ENCODE data around the gene STX10.
A peak's percentile ranks its signal among the peaks of the same experiment; 100 is the strongest.
"Not testable (repeated sequence)": the region's sequence is repeated elsewhere in the genome, so short reads cannot be mapped to it uniquely, and the experiment has no call there.

Gene STX10, protein sequence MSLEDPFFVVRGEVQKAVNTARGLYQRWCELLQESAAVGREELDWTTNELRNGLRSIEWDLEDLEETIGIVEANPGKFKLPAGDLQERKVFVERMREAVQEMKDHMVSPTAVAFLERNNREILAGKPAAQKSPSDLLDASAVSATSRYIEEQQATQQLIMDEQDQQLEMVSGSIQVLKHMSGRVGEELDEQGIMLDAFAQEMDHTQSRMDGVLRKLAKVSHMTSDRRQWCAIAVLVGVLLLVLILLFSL

DNA sequence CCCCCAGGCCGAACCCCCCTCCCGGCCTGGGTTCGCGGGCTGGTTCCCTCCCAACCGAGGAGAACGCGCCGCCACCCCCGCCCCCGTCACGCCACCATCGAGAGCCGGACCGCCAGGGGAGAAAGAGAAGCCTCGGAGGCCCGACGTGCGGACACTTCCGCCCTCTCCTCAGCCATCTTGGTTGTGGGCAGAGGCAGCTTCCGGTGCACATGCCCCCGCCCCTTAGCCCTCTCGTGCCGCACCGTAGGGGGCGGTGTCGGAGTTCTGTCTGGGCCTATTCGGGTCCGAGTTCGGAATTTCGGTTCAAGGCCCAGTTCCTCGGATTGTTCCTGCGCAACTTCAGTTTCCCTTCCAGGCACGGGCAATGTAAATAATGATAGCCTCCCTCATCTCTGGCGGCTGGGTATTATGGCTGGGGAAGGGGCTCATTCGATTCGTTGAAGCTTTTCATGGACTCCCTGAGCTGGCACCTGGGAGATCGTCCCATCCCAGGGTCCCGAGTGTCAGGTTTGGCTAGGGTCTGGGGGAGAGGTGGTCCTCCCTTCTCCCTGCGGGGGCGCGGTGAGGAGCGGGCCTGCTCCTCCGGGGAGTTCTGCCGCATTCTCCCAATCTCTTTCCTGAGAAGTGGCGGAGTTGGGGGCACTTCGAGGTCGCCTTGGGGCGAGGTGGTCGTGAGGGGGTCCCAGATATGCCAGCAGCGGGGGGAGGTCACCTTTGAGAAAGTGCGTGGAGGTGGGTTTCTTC is at the start of gene STX10, which contains the start of gene IER2:
STX10 (minus strand) TSS at position 189 of the 744 bp plus-strand sequence. CDS start 202 bp downstream, outside the sequence.
IER2 (plus strand) TSS at position 225 of the 744 bp plus-strand sequence. CDS start 2,776 bp downstream, outside the sequence.
- DNase-seq, result peak; percentile 95

DNA sequence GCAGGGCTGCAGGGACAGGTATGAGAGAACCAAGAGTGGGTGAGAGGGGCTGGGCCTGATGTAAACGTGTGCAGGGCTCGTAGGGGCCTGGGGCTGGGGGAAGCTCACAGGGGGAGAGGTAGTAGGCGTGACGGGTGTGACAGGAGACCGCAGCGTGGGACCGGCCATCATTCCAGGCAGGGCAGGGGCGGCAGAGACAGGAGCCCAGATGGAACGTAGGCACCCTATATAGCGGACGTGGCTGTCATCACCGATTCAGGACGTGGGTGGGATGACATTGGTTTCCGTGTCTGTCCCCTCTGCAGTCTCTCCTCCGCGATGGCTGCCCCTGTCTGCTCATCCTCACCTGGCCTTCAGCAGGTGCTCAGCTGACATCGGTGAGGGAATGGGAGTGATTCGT is 48.5 kb upstream of the STX10 start:
- DNase-seq, result no peak

DNA sequence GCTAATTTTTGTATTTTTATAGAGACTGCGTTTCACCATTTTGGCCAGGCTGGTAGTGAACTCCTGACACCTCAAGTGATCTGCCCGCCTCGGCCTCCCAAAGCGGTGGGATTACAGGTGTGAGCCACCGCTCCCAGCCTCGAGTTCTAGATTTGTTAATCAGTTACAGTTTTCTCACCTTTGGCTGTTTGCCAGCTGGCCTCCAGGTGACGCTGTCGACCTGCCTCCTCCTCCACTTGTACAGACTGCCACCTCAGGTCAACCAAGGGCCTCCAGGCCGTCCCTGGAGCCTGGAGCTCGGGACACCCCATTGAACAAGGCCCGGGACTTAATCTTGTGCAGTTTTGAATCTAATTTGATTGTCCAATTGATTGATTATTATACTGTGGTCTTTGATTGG is 45.5 kb upstream of the STX10 start:
- peak; percentile 78 for DNase-seq

DNA sequence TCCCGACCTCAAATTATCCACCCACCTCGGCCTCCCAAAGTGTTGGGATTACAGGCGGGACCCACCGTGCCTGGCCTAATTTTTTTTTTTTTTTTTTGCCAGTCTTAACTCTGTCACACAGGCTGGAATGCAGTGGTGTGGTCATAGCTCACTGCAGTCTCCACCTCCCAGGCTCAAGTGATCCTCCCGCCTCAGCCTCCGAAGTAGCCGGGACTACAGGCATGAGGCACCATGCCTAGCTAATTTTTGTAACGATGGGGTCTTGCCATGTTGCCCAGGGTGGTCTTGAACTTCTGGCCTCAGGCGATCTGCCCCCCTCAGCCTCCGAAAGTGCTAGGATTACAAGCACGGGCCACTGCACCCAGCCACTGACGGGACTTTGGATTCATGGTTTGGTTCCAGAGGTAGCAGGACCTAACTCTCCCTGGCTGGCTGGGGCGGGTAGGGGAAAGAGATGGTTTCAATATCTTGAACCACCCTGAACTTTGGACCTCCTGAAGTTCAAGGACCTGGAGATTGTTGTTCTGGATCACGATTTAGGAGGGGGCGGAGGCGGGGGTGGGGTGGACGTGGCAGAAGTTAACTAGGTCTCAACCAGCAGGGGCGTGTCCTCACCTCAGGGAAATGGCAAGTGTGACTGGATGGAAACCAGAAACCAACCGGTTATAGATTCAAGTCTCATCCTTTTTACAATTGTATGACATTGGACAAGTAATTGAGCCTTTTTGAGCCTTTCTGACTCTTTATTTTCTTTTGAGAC is 40.8 kb upstream of the STX10 start:
- DNase-seq, result no peak

DNA sequence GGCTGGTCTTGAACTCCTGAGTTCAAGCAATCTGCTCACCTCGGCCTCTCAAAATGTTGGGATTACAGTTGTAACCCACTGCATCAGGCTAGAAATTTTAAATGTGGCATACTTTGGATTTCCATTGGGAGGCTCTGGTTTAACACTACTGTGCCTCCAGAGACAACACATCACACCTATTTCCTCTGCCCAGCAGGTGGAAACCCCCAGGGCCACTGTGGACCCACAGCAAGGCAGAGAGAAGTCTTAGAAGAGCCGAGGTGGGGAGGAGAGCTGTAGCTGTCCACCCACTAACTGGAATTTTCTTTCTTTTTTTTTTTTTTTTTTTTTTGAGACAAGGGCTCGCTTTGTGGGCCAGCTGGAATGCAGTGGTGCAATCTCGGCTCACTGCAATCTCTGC is 39.4 kb upstream of the STX10 start:
- no peak for DNase-seq

DNA sequence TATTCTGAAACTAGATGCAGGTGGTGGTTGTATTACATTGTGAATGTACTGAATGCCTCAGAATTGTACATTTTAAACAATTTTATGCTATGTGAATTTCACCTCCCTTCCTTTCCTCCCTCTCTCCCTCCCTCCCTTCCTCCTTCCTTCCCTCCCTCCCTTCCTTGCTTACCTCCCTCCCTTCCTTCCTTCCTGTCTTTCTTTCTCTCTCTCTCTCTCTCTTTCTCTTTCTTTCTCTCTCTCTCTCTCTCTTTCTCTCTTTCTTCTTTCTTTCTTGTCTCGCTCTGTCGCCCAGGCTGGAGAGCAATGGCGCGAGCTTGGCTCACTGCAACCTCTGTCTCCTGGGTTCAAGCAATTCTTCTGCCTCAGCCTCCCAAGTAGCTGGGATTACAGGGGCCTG is 37.2 kb upstream of the STX10 start:
- DNase-seq, result no peak

DNA sequence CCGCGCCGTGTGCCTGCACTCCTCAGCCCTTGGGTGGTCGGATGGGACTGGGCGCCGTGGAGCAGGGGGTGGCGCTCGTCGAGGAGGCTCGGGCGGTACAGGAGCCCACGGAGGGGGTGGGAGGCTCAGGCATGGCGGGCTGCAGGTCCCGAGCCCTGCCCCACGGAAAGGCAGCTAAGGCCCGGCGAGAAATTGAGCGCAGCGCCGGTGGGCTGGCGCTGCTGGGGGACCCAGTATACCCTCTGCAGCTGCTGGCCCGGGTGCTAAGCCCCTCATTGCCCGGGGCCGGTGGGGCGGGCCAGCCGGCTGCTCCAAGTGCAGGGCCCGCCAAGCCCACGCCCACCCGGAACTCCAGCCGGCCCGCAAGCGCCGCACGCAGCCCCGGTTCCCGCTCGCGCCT is 36.5 kb upstream of the STX10 start:
- DNase-seq, result not testable (repeated sequence)

DNA sequence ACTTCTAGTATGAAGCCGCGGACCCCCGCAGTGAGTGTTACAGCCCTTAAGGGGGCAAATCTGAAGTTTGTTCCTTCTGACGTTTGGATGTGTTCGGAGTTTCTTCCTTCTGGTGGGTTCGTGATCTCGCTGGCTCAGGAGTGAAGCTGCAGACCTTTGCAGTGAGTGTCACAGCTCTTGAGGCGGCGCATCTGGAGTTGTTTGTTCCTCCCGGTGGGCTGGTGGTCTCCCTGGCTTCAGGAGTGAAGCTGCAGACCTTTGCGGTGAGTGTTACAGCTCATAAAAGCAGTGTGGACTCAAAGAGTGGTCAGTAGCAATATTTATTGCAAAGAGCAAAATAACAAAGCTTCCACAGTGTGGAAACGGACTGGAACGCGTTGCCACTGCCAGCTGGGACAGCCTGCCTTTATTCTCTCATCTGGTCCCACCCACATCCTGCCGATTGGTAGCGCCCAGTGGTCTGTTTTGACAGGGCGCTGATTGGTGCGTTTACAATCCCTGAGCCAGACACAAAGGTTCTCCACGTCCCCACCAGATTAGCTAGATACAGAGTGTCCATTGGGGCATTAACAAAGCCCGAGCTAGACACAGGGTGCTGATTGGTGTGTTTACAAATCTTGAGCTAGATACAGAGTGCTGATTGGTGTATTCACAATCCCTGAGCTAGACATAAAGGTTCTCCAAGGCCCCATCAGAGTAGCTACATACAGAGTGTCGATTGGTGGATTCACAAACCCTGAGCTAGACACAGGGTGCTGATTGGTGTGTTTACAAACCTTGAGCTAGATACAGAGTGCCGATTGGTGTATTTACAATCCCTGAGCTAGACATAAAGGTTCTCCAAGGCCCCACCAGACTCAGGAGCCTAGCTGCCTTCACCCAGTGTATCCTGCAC is 35.8 kb upstream of the STX10 start:
- DNase-seq, result not testable (repeated sequence)

DNA sequence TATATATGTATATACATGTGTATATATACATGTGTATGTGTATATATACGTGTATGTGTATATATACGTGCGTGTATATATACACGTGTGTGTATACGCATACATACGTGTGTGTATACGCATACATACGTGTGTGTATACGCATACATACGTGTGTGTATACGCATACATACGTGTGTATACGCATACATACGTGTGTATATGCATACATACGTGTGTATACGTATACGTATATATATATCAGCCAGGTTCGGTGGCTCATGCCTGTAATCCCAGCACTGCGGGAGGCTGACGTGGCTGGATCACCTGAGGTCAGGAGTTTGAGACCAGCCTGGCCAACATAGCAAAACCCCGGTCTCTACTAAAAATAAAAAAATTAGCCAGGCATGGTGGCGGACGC is 34.8 kb upstream of the STX10 start:
- DNase-seq, result not testable (repeated sequence)

DNA sequence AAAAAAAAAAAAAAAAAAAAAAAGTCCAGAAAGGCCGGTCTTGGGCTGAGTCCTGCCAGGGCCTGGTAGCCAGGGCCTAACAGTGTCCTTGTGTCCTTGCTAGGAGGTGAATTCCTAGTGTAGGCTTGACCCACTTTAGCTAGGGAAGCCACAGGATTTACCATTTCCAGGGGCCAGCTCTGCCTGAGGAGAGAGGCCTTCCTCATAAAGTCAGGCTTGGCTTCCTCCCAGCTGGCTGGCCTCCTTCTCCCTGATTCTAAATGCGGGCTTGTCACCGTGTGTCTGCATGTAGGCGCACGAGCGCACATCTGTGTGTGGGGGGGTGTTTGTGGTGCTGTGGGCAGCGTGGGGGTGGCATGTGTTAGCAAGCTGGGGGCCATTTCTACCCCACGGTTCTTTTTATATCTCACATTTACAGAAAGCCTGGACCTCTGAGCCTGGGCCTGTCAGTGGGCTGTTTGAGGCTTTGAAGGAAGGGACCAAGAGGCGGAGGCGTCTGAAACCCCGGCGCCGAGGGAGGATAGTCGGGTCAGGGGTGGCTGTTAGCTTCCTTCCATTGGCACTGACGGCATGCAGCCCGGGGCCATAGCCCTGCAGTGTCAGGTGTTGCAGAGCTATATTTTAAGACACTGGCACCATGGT is 31.7 kb upstream of the STX10 start:
- peak; percentile 51 for DNase-seq

DNA sequence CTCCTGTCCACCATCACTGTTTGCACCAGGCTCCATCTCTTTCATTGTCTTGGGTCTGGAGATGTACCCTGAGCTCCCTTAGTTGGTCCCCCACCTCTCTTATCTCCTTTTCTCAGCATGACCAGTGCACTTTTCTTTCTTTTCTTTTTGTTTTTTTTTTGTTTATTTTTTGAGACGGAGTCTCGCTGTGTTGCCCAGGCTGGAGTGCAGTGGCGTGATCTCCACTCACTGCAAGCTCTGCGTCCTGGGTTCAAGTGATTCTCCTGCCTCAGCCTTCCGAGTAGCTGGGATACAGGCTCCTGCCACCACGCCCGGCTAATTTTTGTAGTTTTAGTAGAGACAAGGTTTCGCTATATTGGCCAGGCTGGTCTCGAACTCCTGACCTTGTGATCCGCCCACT is 28.1 kb upstream of the STX10 start:
- DNase-seq, result not testable (repeated sequence)

DNA sequence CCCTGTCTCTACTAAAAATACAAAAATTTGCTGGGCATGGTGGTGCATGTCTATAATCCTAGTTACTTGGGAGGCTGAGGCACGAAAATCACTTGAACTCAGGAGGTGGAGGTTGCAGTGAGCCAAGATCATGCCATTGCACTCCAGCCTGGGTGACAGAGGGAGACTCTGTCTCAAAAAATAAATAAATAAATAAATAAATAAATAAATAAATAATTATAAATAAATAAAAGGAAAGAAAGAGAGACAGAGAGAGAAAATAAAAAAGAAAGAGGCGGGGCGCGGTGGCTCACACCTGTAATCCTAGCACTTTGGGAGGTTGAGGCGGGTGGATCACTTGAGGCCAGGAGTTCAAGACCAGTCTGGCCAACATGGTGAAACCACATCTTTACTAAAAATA is 27.4 kb upstream of the STX10 start:
- not testable (repeated sequence) for DNase-seq

DNA sequence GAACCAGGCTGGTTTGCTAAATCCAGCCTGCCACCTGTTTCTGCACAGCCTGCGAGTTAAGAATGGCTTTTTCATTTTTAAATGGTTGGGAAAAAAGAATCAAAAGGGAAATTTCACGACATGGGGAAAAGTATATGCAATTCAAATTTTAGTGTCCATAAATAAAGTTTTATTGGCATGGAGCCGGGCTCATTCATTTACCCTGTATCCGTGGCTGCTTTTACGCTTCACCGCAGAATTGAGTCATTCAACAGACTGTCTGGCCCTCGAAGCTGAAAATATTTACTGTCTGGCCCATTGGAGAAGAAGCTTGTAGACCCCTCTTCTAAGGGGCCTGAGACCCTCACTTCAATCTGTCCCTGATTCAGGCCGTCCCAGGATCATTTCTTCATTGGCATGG is 26.2 kb upstream of the STX10 start:
- DNase-seq, result no peak

DNA sequence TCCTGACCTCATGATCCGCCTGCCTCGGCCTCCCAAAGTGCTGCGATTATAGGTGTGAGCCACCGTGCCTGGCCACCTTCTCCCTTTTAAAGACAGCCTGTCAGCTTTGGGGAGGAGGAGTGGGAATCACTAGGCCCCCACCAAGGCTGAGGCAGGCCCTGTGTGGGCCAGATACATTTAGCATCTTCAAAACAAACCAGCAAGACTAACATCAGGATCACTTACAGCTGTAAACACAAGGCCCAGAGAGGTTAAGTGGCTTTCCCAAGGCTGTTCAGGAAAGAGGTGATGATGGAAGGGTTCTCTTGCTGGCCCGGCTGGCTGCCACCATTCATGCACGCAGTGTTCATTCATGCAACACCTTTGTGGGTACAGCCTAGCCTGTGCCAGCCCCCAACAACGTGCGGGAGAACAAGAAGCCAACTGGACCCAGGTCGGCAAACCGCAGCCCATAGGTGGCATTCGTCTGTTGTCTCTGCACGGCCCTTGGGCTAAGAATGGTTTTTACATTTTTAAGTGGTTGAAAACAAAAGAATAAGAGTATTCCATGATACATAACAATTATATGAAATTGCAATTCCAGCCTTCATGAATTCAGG is 23.1 kb upstream of the STX10 start:
- no peak for DNase-seq

DNA sequence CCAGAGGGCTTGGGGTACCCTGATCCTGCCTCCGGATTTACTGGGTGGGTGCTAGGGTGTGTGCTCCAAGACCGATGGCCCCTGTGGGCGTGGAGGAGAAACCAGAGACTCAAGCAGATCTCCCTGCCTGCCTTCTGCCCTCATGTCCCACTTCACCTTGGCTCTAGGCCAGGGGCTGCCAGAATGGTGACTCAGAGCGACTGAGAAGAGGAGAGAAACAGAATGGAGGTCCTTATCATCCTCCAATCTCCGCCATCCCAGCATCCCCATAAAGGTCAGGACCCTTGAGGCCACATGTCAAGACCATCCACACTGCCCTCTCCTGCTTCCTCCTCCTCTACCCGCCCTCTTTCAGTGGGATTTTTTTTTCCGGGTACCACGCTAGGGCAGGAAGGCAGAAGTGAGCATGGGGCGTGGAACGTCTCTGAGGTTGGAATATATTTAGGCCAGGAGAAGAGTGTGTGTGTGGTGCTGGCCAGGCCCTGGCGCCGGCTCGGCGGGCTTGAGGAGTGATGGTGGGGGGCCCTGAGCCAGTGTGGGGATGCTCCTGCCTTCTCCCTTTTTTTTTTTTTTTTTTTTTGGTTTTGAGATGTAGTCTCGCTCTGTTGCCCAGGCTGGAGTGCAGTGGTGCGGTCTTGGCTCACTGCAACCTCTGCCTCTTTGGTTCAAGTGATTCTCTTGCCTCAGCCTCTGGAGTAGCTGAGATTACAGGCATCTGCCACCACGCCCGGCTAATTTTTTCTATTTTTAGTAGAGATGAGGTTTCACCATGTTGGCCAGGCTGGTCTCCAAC is 22.4 kb upstream of the STX10 start:
- DNase-seq, result peak; percentile 79

DNA sequence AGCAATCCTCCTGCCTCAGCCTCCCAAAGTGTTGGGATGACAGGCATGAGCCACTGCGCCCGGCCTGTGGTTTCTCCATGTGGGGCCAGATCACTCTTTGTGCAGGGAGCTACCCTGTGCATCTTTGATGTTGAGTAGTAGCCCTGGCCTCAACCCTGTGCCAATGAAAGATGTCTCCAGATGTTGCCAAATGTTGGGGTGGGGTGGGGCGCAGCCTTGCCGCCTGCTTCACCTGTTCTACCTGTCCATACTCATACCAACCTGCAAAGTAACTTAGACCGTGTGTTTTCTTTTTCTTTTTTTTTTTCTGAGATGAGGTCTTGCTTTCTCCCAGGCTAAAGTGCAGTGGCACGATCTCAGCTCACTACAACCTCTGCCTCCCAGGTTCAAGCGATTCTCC is 21.0 kb upstream of the STX10 start:
- DNase-seq, result no peak

DNA sequence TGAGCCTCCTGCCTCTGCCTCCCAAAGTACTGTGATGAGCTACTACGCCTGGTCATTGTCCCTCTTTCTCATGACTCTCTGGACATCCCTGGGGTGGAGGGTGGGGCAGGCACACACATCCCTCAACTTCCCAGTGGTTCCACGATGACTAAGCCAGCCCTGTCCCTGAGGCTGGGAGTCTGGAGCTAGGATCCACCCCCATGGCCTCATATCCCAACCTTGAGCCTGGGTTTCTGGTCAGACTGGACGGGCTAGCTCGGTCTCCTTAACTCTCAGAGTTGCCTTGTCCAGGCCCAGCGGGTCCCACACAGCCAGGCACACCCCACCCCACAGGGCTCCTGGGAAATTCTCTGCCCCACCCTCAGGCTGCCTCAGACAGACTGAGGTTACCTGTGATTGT is 19.6 kb upstream of the STX10 start:
- no peak for DNase-seq

DNA sequence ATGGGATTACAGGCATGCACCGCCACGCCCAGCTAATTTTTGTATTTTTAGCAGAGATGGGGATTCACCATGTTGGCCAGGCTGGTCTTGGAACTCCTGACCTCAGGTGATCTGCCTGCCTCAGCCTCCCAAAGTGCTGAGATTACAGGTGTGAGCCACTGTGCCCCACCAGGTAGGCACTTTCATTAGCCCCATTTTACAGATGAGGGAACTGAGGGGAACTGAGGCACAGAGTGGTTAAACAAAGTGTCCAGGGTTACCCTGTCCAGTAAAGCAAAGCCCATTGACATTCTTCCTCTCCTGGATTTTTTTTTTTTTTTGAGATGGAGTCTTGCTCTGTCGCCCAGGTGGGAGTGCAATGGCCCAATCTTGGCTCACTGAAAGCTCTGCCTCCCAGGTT is 16.0 kb upstream of the STX10 start:
- DNase-seq, result not testable (repeated sequence)

DNA sequence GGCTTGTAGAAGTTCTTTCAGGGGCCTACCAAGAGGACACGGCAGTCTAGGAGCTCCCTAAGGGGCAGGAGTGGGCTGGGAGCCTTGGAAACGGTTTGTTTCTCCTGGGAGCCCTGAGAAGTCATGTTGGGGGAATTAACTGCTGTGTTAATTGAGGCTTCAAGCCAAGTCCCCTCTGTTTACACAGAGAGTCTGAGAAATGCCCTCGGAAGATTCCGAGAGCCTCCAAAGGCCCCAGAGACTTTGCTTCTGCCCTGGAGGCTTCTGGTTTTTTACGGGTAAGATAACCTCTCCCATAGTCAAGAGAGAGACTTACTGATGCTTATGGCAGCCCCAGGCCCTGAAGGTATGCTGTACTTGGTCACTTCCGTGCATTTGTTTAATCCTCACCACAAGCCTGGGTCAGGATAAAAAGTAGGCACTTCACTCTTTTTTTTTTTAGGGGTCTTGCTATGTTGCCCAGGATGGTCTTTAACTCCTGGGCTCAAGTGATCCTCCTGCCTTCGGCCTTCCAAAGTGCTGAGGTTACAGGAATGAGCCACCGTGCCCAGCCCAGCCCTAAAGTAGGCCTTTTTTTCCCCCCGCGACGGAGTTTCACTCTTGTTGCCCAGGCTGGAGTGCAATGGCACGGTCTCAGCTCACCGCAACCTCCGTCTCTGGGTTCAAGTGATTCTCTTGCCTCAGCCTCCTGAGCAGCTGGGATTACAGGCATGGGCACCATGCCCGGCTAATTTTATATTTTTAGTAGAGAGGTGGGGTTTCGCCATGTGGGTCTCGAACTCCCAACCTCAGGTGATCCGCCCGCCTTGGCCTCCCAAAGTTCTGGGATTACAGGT is 15.2 kb upstream of the STX10 start:
- no peak for DNase-seq

Measured in CD4-positive, alpha-beta T cell treated with Interleukin-12 subunit alpha and Interleukin-12 subunit beta, for 1 hour (primary cell).